H1 (cell line): ENCODE measurements around the gene SERPINA1.

ENCODE experiments used
- BRCA1 ChIP-seq: IDR thresholded peaks from 2 replicates; pipeline ENCODE4 v1.6.1; 2012; ENCODE audit warnings: low read depth, low read length, improper control_type of control experiment
- E2F6 ChIP-seq: IDR thresholded peaks from 2 replicates; pipeline ENCODE4 v1.6.1; 2012; ENCODE audit warnings: inconsistent platforms
- EP300 ChIP-seq, 2 experiments: IDR thresholded peaks; 1 replicate in 1 of 2; 2 replicates in 1 of 2; pipeline ENCODE4 v1.6.1; 2011 to 2012; ENCODE audit warnings: low read depth in 2 of 2, low read length in 2 of 2, mild to moderate bottlenecking in 2 of 2, borderline replicate concordance in 1 of 2, inconsistent platforms in 1 of 2, moderate library complexity in 1 of 2
- EZH2 ChIP-seq: fragments of 200-600 bp; sonication (generic); IDR thresholded peaks from 2 replicates; pipeline ENCODE4 v1.7.1; 2012; ENCODE audit warnings: low read depth, mild to moderate bottlenecking, moderate library complexity, low read length, inconsistent platforms; ENCODE audit not compliant: severe bottlenecking
- MAX ChIP-seq: IDR thresholded peaks from 2 replicates; pipeline ENCODE4 v1.6.1; 2012; ENCODE audit warnings: inconsistent platforms
- NRF1 ChIP-seq: IDR thresholded peaks from 2 replicates; pipeline ENCODE4 v1.6.1; 2011; ENCODE audit warnings: mild to moderate bottlenecking, low read depth, low read length, improper control_type of control experiment
- POLR2AphosphoS5 ChIP-seq: IDR thresholded peaks from 2 replicates; pipeline ENCODE4 v1.6.1; 2011; ENCODE audit warnings: low read depth, low read length
- RAD21 ChIP-seq, 2 experiments: IDR thresholded peaks in 1 of 2; conservative IDR thresholded peaks in 1 of 2; 2 replicates each; pipeline ENCODE4 v1.6.1; 2011; ENCODE audit warnings: low read depth in 2 of 2, low read length in 2 of 2, improper control_type of control experiment in 1 of 2, inconsistent platforms in 1 of 2, mild to moderate bottlenecking in 1 of 2, moderate library complexity in 1 of 2
- SIRT6 ChIP-seq: IDR thresholded peaks from one replicate; pipeline ENCODE4 v1.7.1; 2012; ENCODE audit warnings: low read length, inconsistent platforms
- SIX5 ChIP-seq: IDR thresholded peaks from 2 replicates; pipeline ENCODE4 v1.6.1; 2011; ENCODE audit warnings: mild to moderate bottlenecking, low read depth, low read length
- TBP ChIP-seq: IDR thresholded peaks from 2 replicates; pipeline ENCODE4 v1.6.1; 2011; ENCODE audit warnings: low read depth, low read length, improper control_type of control experiment
- TF ChIP-seq, protein P1 (sequence below), 3 experiments: IDR thresholded peaks; 1 replicate in 2 of 3; 2 replicates in 1 of 3; pipeline versions ENCODE4 v1.5.1 to v1.6.1; 2011; ENCODE audit warnings: low read length in 3 of 3, mild to moderate bottlenecking in 3 of 3, inconsistent platforms in 2 of 3, low read depth in 1 of 3, moderate library complexity in 1 of 3; ENCODE audit not compliant: insufficient read depth in 1 of 3; ENCODE audit errors: control extremely low read depth in 1 of 3

- TF ChIP-seq RAD21 (IDR thresholded peaks at IDR 0.05 in 1 of 2, conservative IDR thresholded peaks at IDR 0.05 in 1 of 2; ENCODE audit: low read depth in 2 of 2, low read length in 2 of 2): no peak
- TF ChIP-seq EP300 (IDR thresholded peaks at IDR 0.05; ENCODE audit: borderline replicate concordance in 1 of 2, low read depth in 2 of 2, low read length in 2 of 2): no peak
- no peak for TF ChIP-seq NRF1
- no peak for TF ChIP-seq POLR2AphosphoS5
- TF ChIP-seq EZH2: no peak
- TF ChIP-seq TBP: no peak
- no peak for TF ChIP-seq SIX5
- TF ChIP-seq MAX: no peak
- TF ChIP-seq, protein P1, sequence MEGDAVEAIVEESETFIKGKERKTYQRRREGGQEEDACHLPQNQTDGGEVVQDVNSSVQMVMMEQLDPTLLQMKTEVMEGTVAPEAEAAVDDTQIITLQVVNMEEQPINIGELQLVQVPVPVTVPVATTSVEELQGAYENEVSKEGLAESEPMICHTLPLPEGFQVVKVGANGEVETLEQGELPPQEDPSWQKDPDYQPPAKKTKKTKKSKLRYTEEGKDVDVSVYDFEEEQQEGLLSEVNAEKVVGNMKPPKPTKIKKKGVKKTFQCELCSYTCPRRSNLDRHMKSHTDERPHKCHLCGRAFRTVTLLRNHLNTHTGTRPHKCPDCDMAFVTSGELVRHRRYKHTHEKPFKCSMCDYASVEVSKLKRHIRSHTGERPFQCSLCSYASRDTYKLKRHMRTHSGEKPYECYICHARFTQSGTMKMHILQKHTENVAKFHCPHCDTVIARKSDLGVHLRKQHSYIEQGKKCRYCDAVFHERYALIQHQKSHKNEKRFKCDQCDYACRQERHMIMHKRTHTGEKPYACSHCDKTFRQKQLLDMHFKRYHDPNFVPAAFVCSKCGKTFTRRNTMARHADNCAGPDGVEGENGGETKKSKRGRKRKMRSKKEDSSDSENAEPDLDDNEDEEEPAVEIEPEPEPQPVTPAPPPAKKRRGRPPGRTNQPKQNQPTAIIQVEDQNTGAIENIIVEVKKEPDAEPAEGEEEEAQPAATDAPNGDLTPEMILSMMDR (IDR thresholded peaks at IDR 0.05; ENCODE audit: control extremely low read depth in 1 of 3, insufficient read depth in 1 of 3, low read depth in 1 of 3, low read length in 3 of 3): no peak
- TF ChIP-seq SIRT6: no peak
- TF ChIP-seq E2F6: no peak
- TF ChIP-seq BRCA1: no peak
Measured at GRCh38 chr14:94404561-94404960, 16.2 kb upstream of the SERPINA1 start.
